Activated T-helper 1 cell treated with anti-CD3 and anti-CD28 coated beads, Interleukin-2, amount 50 U/mL, for 16 hours (primary cell): ENCODE data around the gene NBPF20.
"Not testable (repeated sequence)": the region's sequence is repeated elsewhere in the genome, so short reads cannot be mapped to it uniquely, and the experiment has no call there.

Source experiments
- DNase-seq, 2 donors: peaks; one replicate each; pipeline ENCODE4 v3.0.0-alpha.2; 2020; ENCODE audit warnings: low read depth in 1 of 2, low spot score in 1 of 2

Gene NBPF20, protein sequence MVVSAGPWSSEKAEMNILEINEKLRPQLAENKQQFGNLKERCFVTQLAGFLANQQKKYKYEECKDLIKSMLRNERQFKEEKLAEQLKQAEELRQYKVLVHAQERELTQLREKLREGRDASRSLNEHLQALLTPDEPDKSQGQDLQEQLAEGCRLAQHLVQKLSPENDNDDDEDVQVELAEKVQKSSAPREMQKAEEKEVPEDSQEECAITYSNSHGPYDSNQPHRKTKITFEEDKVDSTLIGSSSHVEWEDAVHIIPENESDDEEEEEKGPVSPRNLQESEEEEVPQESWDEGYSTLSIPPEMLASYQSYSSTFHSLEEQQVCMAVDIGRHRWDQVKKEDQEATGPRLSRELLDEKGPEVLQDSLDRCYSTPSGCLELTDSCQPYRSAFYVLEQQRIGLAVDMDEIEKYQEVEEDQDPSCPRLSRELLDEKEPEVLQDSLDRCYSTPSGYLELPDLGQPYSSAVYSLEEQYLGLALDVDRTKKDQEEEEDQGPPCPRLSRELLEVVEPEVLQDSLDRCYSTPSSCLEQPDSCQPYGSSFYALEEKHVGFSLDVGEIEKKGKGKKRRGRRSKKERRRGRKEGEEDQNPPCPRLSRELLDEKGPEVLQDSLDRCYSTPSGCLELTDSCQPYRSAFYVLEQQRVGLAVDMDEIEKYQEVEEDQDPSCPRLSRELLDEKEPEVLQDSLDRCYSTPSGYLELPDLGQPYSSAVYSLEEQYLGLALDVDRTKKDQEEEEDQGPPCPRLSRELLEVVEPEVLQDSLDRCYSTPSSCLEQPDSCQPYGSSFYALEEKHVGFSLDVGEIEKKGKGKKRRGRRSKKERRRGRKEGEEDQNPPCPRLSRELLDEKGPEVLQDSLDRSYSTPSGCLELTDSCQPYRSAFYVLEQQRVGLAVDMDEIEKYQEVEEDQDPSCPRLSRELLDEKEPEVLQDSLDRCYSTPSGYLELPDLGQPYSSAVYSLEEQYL (N-terminal part only)

DNA sequence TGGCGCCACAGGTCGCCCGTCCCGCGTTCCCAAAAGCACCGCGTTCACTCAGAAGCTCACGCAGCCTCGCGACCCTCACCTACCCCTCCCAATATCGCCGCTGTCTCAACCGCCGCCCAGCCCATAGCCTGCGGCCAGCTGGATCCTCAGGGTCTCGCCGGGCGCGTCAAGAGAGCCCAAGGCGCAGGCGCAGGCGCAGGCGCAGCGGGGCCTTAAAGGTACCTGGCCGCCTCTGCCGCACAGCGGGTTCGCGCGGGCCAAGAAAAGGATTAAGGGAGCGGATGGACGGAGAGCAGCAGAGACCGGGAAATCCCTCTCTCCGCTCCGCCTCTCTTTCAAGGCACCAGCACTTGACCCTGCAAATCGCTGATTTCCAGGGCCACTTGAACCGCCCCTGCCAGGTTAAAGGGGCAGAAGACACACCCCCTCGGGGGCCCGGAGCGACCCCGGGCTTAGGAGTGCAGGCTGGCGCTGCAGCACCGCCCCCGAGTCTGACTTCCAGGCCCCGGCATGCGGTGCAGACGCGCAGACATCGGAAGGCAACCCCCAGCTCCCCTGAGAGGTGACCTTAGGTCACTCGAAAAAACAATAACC, at the start of gene NBPF20:
TSS of gene NBPF20 (minus strand) at position 168 of the 594 bp plus-strand sequence. CDS start 20,331 bp downstream, outside the sequence.
- DNase-seq = peak; percentile 58 to 67

DNA sequence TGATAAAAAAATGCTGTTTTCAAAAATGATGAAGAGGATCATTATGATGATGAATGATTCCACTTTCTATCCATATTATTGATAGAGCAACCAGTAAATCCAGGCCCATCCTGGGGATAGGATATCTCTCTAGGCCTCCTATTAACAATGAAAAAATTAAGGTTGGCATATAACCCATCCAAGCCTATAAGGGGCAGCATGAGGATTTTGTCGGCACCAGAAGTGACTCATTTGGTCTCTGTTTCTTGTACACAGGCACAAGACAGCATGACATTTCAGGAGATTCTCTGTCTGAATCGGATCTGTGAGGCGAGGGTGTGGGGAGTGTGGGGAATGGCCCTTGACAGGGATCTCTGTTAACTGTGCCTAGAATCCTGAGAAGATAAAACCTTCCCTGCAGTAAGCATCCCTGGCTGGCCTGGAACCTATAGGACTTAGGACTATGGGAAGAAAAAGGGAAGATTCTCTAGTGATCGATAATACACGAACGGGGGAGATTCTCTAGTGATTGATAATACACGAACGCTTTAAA, 49.5 kb upstream of the NBPF20 start:
- not testable (repeated sequence) for DNase-seq

DNA sequence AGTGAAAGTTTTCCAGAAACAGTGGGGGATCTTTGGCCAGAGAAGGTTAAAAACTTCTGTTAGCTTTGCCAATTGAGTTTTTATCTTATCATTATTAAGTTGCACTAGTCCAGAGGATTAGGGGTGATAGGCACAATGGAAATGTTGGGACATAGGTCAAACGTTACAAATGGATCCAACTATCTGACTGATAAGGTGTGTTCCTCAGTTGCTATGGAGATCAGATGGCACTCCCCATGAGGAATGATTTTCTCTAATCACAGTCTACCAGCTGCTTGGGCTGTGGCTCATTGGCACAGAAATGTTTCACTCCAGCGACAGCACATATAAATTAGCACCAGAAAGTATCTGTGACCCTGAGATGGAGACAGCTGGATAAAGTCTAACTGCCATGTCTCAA, 47.3 kb upstream of the NBPF20 start:
- DNase-seq = not testable (repeated sequence)

DNA sequence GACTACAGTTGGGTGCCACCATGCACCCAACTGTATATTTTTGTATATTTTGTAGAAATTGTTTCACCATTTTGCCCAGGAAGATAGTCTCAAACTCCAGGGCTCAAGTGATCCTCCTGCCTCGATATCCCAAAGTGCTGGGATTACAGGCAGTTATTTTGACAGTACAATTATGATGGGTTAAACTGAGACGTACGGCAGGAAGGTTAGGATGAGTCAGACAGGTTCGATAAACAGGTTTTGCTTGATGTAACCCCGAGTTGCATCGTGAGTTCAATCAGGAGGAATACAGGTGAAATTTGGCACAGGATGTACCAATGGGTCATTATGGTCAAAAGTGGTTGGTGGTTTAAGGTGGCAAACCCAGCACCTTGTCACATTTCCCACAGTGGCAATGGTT, 46.0 kb upstream of the NBPF20 start:
- DNase-seq = not testable (repeated sequence)

DNA sequence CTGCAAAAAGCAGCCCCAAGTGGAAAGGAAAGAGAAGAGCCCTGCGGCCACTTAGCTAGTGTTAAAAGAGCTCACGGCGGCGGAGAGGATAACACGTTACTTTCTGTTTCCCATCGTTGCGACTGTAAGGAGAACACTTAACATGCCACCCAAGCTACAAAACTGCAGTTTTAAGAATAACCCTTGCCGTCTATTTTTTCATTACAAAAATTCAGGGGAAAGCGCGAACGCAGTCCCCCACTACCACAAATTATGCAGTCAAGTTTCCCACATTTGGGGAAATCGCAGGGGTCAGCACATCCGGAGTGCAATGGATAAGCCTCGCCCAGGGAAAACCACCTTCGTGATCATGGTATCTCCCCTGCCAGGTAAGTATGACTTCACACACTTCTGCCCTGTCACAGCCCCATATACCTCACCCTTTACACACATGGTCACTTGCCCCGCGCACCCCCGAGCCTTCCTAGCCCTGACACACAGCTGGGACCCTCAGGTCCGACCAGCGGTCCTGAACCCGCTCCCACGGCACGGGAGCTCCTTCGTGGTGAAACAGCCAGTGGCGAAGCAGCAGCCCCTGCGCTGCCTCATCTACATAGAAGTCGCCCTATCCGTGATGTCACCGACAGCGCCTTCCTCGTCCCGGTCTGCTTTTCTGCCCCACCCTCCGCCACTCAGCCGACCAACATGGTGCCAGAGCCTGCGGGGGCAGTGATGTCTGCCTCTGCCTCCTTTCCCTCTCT, 40.2 kb upstream of the NBPF20 start:
- DNase-seq = peak; percentile 21 to 57

DNA sequence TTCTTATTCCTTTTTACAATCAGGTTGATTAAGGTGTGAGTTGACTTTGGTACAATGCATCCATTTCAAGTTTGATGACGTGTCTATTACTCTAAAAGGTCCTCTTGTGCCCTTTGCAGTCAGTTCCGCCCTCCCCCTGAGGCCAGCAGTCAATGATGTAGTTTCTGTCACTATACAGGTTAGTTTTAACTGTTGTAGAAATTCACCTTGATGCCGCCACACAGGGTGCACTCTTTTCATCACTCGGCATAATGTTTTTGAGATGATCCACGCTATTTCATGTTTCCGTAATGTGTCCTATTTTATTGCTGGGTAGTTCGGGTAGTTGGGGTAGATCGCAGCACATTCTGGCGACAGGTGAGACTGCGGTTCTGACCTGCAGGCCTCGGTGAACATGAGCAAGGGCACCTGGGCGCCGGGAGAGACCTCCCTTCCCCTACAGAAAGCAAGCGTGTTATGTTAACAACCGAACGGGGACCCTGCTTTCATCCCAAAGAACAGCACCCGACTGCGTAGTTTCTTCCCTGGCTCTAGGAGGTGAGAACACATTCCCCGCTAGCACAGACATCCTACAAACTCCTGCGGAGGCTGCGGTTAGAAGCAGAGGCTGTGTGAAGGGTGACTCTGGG, 39.4 kb upstream of the NBPF20 start:
- DNase-seq = not testable (repeated sequence)

DNA sequence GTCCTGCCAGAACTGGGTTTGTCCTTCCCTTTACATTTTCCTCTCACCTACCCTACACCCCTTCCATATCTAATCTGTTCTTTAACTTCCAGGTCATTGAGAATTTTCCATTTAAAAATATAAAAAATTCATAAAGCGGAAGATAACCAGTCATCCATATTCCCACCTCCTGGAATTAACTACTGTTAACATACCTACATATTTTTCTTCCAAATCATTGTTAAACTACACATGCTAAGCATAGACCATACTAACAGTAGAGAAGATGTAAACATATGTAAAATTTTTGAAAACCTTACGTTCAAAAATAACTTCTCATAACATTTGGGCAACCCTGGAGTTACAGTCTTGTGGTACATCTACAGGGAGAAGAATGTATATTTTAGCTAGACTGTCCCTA, 38.6 kb upstream of the NBPF20 start:
- not testable (repeated sequence) for DNase-seq

DNA sequence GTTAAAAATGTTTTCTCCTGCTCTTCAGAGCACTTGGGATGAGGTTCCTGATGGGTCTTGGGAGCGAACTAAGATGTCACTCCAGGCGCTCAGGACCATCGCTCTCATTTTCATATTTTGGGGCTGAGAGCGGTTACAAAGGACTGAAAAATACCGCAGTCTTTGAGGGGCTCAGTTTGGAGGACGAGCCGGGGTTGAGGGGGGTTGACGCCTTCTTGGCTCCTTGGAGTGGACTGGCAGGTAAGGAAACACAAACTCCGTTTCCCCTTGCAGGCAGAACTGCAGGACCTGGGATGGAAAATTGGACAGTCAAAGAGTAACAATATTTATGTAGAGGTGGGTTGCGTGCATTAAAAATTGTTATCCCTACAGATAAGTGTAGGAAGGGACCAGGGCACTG, 35.3 kb upstream of the NBPF20 start:
- DNase-seq = not testable (repeated sequence)

DNA sequence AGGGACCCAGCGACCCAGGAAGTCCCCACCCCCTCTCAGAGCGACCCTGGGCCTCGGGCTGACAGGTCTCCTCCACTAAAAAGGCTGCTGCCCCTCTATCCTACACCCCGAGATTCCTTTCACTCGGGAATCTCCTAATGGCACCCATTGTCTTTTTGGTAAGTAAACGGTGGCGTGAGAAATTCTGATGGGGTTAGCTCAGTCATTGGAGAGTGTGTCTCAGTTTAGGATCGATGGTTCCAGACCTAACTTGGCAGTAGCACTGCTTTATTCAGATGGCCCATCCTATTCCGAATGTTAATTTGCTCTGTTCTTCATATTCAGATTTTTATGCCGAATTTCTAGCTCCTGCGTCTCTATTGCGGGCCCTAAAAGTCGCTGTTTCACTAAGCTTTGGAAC, 34.6 kb upstream of the NBPF20 start:
- DNase-seq = not testable (repeated sequence)

DNA sequence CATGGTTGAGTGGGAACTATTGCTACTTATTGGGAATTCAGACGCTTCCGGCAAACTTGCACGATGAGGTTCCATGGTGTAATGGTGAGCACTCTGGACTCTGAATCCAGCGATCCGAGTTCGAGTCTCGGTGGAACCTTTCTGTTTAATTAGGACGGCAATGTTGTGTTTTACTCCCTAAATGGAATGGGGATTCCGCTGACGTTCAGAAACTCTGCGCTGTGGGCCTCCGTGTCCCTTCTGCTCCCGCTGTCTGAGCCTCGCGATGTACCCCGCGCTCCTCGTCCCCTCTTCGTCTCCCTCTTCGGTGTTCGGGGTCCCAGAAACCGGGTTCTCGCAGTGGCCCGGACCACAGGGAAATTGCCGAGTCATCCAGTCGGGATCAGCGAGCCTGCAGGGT, 34.2 kb upstream of the NBPF20 start:
- DNase-seq = not testable (repeated sequence)

DNA sequence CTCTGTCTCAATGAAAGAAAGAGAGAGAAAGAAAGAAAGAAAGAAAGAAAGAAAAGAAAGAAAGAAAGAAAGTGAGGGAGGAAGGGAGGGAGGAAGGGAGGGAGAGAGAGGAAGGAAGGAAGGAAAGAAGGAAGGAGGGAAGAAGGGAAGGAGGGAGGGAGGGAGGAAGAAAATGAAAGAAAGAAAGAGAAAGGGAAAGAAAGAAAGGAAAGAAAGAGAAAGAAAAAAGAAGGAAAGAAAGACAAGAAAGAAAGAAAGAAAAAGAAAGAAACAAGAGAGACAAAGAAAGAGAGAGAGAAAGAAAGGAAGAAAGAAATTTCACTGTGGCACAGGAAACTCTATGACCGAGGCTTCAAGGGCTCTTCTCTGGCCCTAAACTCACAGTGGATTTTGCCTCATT, 33.7 kb upstream of the NBPF20 start:
- DNase-seq = not testable (repeated sequence)

DNA sequence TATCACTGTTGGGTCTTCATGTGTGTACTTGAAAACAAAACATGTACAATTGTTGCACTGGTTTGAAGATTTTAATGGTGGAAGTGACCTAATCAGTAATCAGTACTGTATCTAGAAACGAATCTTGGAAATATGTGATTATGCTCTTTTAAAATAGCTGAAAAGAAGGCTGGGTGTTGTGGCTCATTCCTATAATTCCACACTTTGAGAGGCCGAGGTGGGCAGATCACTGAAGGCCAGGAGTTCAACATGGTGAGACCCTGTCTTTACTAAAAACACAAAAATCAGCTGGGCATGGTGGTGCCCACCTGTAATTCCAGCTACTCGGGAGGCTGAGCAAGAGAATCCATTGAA, 29.4 kb upstream of the NBPF20 start:
- not testable (repeated sequence) for DNase-seq

DNA sequence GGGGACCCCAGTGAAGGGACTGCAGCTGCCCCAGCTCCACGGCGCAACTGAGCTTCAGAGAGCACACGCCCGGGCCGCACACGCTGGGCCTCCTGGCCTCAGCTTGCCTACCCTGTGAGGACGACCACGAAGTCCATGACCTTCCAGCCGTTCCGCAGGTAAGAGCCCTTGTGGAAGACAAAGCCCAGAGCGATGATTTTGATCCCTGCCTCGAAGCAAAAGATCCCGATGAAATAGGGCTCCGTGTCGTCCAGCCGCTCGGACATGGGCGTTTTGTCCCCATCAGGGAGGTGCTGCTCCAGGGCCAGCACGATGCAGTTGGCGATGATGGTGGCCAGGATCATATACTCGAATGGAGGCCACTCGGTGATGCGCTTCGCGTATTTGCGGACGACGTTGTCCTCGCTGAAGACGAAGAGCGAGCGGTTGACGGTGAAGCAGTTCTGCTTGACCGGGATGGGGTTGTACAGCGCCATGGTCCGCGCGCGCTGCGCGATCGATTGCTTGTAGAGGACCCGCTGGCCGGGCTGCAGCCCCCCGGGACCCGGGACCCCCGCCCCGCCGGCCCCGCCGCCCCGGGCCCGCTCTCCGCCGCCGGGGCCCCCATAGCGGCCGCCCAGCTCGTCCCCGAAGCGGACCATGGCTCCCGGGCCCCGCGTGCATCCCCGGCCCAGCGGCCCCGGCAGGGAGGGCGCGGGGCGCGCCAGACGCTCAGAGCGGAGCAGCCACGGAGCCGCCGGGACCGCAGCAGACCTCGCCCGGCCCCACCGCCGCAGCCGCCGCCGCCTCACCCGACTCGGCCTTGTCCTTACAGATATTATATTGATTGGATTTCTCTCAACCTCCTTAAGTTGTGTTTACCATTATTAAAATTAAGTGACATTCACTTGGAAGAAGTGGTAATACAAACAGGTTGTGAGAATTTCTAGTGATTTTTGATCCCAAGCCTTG, 28.7 kb upstream of the NBPF20 start:
- not testable (repeated sequence) for DNase-seq

DNA sequence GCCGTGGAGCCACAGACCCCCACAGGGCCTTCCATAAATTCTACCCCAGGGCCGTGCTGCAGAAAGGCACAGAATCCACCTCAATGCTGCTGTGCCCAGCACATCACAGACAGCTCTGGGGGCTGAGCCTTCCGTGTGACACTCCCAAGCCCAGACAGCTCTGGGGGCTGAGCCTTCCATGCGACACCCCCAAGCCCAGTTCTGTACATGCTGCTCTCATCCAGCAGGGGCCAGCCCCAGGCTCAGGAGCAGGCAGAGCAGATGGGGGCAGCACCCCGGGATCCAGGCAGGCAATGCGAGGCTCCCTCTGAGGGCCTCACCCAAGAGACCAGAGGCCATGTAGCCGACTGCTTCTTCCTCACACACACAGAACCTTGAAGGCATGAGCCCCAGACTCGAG, 27.1 kb upstream of the NBPF20 start:
- not testable (repeated sequence) for DNase-seq

DNA sequence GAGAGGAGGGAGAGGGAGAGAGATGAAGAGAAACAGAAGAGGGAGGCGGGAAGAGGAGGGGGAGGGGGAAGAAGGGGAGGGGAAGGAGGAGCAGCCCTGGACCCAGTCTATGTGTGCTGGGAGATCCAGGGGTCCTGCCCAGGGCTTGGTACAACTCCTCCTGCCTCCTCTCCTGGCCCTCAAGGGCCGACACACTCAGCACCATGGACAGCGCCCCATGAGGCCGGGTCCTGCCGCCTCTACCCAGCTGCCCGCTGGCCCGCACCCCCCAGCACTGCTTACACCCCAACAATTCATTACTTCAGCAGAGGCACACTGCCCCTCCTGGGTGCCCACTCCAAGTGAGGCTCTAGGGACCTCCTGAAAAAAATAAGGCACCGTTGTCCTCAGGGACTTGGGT, 26.5 kb upstream of the NBPF20 start:
- not testable (repeated sequence) for DNase-seq

DNA sequence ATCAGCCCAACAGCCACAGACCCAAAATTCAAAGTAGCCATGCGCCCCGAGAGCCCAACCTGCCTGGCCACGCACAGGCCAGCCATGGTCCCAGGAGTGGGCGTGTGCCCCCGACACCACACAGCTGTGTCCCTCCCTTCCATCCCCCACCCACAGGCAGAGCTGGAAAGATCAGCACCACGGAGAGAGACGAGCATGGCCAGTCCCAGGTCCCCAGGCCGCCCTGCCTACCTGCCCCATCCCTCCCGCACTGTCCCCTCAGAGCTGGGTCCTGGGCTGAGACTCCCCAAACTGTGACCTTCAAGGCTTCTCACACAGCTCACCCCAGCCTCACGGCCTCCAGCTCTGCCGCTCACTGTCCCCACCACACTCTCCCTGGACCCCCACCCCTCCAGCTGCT, 19.8 kb upstream of the NBPF20 start:
- DNase-seq = not testable (repeated sequence)

DNA sequence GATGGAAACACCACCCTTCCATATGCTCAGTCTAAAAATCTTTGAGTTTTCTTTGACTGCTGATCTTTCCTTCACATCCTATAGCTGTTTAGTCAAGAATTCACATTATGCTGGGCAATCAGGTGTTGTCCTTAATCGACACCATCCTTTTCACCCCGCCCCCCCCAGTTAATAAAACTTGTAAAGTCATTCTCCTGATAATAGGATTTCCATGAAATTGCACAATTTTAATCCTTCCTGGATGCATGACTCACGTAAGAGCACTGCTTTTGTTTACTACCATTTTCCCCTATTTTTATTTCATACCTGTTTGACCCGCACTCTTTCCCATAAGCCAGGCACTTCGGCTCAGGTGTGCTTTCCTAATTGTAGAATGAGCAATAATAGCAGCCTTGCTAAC, 16.9 kb upstream of the NBPF20 start:
- DNase-seq = not testable (repeated sequence)

DNA sequence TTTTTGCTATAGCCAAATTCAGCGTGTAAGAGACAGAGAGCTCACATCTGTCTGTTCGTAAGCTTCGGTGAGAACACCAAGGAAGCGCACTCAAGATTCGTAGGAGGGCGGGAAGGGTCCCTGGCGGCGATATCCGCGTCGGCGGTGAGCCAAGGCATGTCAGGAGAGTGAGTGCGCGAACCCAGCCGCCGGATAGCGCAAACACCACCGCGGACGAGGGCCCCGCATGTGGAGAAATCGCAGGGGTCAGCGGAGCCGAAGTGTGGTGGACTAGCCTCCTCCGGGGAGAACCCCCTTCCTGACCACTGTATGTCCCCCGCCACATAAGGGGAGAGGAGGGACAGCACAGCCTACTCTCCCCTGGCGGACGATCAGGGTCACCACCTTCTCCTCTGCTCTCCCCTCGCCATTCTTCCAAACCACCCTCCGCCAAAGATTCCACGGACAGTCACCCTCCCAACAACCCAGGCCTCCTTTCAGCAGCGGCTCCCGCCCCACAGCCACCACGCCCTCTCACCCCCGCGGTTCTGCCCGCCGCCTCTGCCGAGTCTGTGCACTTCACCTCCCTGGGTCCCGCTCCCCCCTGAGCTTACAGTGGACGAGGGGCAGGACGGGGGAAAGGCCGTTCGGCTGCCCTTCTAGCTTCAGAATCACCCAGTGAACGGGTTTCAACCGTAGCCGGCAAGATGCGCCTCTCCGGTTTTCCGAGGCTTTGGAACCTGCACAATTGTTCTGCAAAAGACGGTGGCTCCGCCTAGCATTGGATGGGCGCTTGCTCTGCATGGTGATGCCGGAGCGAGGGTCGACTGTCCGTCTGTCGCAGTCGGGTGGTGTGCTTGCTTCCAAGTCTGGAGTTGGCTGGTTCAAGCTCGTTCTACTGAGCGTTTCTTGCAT, 6.2 kb upstream of the NBPF20 start:
- not testable (repeated sequence) for DNase-seq
